Colonic mucosa (tissue), 4 donors: ENCODE measurements around the gene NUP37. TPM values are rescaled to one million over a fixed set of nuclear protein-coding genes. Genes with fewer than 3 reads are reported as not detected.

Experiments
- DNase-seq: peaks from one replicate; pipeline ENCODE4 v3.0.0-alpha.2; 2020
- H3K27ac ChIP-seq: fragments of 200-600 bp; one replicate; pipeline ENCODE4 v1.8.0; 2021
- H3K27me3 ChIP-seq: fragments of 200-600 bp; one replicate; pipeline ENCODE4 v1.8.0; 2021
- H3K36me3 ChIP-seq: fragments of 200-600 bp; one replicate; pipeline ENCODE4 v1.8.0; 2021
- H3K4me1 ChIP-seq: fragments of 200-600 bp; one replicate; pipeline ENCODE4 v1.8.0; 2021; ENCODE audit warnings: mild to moderate bottlenecking
- H3K4me3 ChIP-seq: fragments of 200-600 bp; one replicate; pipeline ENCODE4 v1.8.0; 2021
- H3K9ac ChIP-seq, 2 donors: one replicate each; pipeline ENCODE4 v1.7.0; 2013; ENCODE audit warnings: control low read depth in 2 of 2, low read depth in 2 of 2, low read length in 2 of 2
- H3K9me3 ChIP-seq: fragments of 200-600 bp; one replicate; pipeline ENCODE4 v1.8.0; 2021
- intact Hi-C: fragments of 100-400 bp; cut with DNase I; formaldehyde crosslinking; loops from one replicate; pipeline ENCODE4 v1.14.1; 2022
- total RNA-seq, 2 donors: library from RNA; stranded (reverse); fragmentation: NEBNext Ultra II Directional in 1 of 2; extraction: Animal tissue kit (Norgen Biotek cat#: 25700) in 1 of 2; gene quantifications; one replicate each; pipeline ENCODE4 v1.2.1, GENCODE V29; 2021
- TF ChIP-seq, protein P1 (sequence below): fragments of 200-600 bp; IDR thresholded peaks from one replicate; pipeline ENCODE4 v1.8.0; 2022; ENCODE audit warnings: antibody characterized with exemption, mild to moderate bottlenecking
- donor health status: healthy.
- donor health status: DM: no; HTN: no; CAD: no.
- donor health status: DM: no; HTN: no; CAD: no.

Gene NUP37
- total RNA-seq, 2 donors from 2014 or later = 25.6 to 49.9 TPM

GRCh38 chr12:102029141-102029540 lies 90.8 kb downstream of the NUP37 start:
- Histone ChIP-seq H3K27me3 (no peaks in the 10 kb centered on the region), H3K9ac (no peak overlapping the region), H3K4me3 (no peak overlapping the region), H3K9me3 (no peaks in the 10 kb centered on the region), H3K27ac (no peak overlapping the region), H3K36me3 (no peaks in the 10 kb centered on the region), H3K4me1 (no peaks in the 10 kb centered on the region)
- intact Hi-C loops = no loop called here
- DNase-seq = no peak
- TF ChIP-seq, protein P1, sequence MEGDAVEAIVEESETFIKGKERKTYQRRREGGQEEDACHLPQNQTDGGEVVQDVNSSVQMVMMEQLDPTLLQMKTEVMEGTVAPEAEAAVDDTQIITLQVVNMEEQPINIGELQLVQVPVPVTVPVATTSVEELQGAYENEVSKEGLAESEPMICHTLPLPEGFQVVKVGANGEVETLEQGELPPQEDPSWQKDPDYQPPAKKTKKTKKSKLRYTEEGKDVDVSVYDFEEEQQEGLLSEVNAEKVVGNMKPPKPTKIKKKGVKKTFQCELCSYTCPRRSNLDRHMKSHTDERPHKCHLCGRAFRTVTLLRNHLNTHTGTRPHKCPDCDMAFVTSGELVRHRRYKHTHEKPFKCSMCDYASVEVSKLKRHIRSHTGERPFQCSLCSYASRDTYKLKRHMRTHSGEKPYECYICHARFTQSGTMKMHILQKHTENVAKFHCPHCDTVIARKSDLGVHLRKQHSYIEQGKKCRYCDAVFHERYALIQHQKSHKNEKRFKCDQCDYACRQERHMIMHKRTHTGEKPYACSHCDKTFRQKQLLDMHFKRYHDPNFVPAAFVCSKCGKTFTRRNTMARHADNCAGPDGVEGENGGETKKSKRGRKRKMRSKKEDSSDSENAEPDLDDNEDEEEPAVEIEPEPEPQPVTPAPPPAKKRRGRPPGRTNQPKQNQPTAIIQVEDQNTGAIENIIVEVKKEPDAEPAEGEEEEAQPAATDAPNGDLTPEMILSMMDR = no peak

DNA sequence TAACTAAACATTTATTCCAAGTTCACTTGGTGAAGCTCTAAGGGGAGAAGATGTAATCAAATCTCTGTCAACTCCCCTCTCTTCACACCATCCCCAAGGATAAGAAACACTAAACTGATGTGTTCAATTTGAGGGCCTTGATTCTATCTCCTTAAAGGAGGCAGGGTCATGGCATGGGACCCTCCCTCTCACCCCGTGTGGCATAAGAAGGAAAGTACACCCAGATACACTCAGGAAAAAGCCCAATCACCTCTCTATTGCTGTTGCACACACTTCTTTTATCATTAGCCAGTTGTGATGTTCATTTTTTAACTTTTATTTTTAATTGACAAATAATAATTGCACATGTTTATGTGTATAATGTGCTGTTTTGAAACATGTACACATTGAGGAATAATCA lies 93.2 kb downstream of the NUP37 start:
- Histone ChIP-seq H3K4me1 (no peaks in the 10 kb centered on the region), H3K4me3 (no peak overlapping the region), H3K9me3 (no peaks in the 10 kb centered on the region), H3K36me3 (no peaks in the 10 kb centered on the region), H3K27me3 (no peaks in the 10 kb centered on the region), H3K9ac (no peak overlapping the region), H3K27ac (no peak overlapping the region)
- TF ChIP-seq, protein P1 = no peak
- DNase-seq = no peak
- intact Hi-C loops = no loop called here

- intact Hi-C loops = no loop called here
- H3K9ac ChIP-seq = no peak overlapping the region
- H3K27me3 ChIP-seq = no peaks in the 10 kb centered on the region
- H3K4me1 ChIP-seq = no peaks in the 10 kb centered on the region
- TF ChIP-seq, protein P1 = no peak
- H3K27ac ChIP-seq = no peak overlapping the region
- no peak for DNase-seq
- no peaks in the 10 kb centered on the region for H3K9me3 ChIP-seq
- no peak overlapping the region for H3K4me3 ChIP-seq
- no peaks in the 10 kb centered on the region for H3K36me3 ChIP-seq
Observed at GRCh38 chr12:102024765-102025164, 95.1 kb downstream of the NUP37 start.

- Histone ChIP-seq H3K9me3 (no peaks in the 10 kb centered on the region), H3K27ac (no peak overlapping the region), H3K4me3 (no peak overlapping the region), H3K9ac (no peak overlapping the region), H3K36me3 (no peaks in the 10 kb centered on the region), H3K27me3 (no peaks in the 10 kb centered on the region), H3K4me1 (no peaks in the 10 kb centered on the region)
- TF ChIP-seq, protein P1 = no peak
- DNase-seq = no peak
- intact Hi-C loops = no loop called here
Observed at GRCh38 chr12:102023343-102023930, 96.5 kb downstream of the NUP37 start.

Other genes with a start within 250 kb of the NUP37 start
- gene DRAM1, start 242.5 kb downstream of the NUP37 start, total RNA-seq = 10 to 100 TPM in 1 of 2 donors, 1 to 10 TPM in 1; 4.0 to 10.0 TPM
- gene WASHC3, start 58.1 kb downstream of the NUP37 start, total RNA-seq = 10 to 100 TPM; 26.8 to 30.6 TPM
- 10 to 100 TPM in 1 of 2 donors, 1 to 10 TPM in 1; 9.0 to 23.7 TPM for gene PARPBP, start 69 bp upstream of the NUP37 start, total RNA-seq
- not detected for gene PMCH, start 77.7 kb upstream of the NUP37 start, total RNA-seq